HG03432 (cell line): ENCODE results near the gene BPIFB2.
"Not testable (repeated sequence)": the region's sequence is repeated elsewhere in the genome, so short reads cannot be mapped to it uniquely, and the experiment has no call there.

Source experiments
- ATAC-seq: cut with Tn5 transposase; IDR thresholded peaks from one replicate; pipeline ENCODE4 v1.9.1; 2021; ENCODE audit warnings: mild to moderate bottlenecking, moderate library complexity; ENCODE audit not compliant: unreplicated experiment

Gene BPIFB2

GRCh38 chr20:33007376-33008335 is at the start of gene BPIFB2:
Gene BPIFB2, plus strand, starts transcription at chr20:33007704. Its CDS starts 871 bp downstream, at chr20:33008575.
- ATAC-seq = no peak

- ATAC-seq = no peak
These were observed 48.9 kb upstream of the BPIFB2 start for GRCh38 chr20:32958574-32958973.

GRCh38 chr20:32959351-32960221 is 47.9 kb upstream of the BPIFB2 start:
- no peak for ATAC-seq

GRCh38 chr20:32960222-32960518 is 47.3 kb upstream of the BPIFB2 start:
- ATAC-seq = no peak

GRCh38 chr20:32960849-32961731 is 46.4 kb upstream of the BPIFB2 start:
- ATAC-seq = no peak

GRCh38 chr20:32962053-32962452 is 45.5 kb upstream of the BPIFB2 start:
- ATAC-seq = no peak

GRCh38 chr20:32962646-32963045 is 44.9 kb upstream of the BPIFB2 start:
- not testable (repeated sequence) for ATAC-seq

GRCh38 chr20:32963176-32963575 is 44.3 kb upstream of the BPIFB2 start:
- no peak for ATAC-seq

GRCh38 chr20:32964575-32964974 is 42.9 kb upstream of the BPIFB2 start:
- ATAC-seq = no peak

- no peak for ATAC-seq
These were observed 42.4 kb upstream of the BPIFB2 start for GRCh38 chr20:32965115-32965514.

GRCh38 chr20:32965581-32966373 is 41.7 kb upstream of the BPIFB2 start:
- no peak for ATAC-seq

GRCh38 chr20:32966382-32966781 is 41.1 kb upstream of the BPIFB2 start:
- no peak for ATAC-seq

- no peak for ATAC-seq
These were observed 40.4 kb upstream of the BPIFB2 start for GRCh38 chr20:32966881-32967781.

GRCh38 chr20:32967961-32968457 is 39.5 kb upstream of the BPIFB2 start:
- ATAC-seq = no peak

- ATAC-seq = no peak
These were observed 38.8 kb upstream of the BPIFB2 start for GRCh38 chr20:32968478-32969241.

- no peak for ATAC-seq
These were observed 38.0 kb upstream of the BPIFB2 start for GRCh38 chr20:32969356-32970114.
